Measurements from ENCODE around the gene MVB12B.
A peak's percentile ranks its signal among the peaks of the same experiment; 100 is the strongest.

The MVB12B gene

GRCh38 chr9:126452106-126452505 lies 125.5 kb downstream of the MVB12B start:
- no peak for DNase-seq (ENCODE audit: low read depth in 3 of 3)

- DNase-seq (ENCODE audit: low read depth in 3 of 3), result no peak
Measured at GRCh38 chr9:126453156-126453963, 126.7 kb downstream of the MVB12B start.

GRCh38 chr9:126454215-126454614 lies 127.6 kb downstream of the MVB12B start:
- no peak for DNase-seq (ENCODE audit: low read depth in 3 of 3)

DNA sequence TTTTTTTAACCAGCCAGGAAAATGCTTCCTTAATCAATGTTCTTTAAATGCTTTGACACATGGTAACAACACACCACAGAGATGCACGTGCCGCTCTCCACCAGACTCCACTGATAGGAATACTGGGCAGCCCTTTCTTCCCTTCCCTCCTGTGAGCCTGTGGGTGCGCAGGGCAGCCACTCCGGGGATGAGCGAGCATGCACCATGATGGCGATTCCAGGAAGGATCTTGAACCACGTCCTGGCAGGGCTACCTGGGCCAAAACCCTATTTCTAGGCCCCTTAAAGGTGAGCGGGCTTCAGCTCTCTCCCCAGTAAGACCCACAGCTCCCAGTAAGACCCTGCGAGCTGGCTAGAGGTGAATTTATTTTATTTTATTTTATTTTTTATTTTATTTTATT lies 128.2 kb downstream of the MVB12B start:
- DNase-seq (ENCODE audit: low read depth in 3 of 3), result no peak

DNA sequence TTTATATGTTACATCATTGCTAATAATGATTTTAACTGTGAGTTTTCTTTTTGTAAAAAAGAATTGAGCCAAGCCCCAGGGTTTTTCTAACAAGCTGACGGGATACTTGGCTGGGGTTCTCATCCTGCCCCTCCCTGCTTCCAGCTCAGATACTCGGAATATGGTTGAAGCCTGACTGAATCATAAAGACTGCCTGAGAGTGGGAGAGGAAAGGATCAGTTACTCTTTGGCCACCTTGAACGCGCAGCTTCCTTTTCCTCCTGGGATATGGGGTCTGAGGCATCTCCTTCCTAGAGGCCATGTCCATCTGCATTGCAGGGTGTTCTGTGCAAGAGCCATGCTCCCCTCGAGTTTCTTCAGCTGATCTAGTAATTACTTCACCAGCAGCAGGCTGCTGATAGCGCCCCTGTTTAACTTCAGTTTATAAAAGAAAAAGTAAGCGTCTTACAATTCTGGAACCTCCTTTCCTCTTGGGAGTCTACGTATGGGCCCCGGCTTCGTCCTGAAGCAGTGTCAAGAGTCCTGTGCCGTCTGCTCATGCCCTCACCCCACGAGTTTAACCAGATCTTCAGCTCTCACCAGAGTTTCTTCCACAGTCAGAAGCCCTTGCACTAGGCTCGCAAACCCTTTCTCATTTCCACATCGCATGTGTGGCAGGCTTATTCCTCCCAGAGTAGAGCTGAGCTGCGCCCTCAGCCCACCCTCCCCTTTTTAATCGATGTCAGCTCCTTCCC lies 130.0 kb downstream of the MVB12B start:
- no peak for DNase-seq (ENCODE audit: low read depth in 3 of 3)

DNA sequence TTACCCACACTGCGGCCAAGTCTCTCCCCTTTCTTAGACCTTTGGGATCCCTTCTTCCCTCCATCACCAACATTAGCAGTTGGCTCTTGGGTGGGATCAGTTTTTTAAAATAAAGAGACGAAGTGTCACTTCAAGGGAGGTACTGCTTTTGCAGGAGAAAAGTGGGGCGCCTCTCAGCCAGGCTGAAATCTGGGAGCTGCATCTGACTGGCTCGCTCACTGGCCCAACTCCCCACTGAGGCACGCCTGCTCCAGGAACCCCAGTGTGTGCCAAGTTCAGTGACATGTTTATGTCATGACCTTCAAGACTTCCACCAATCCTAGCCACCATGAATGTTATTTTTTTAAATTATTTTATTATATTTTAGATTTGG lies 130.5 kb downstream of the MVB12B start:
- no peak for DNase-seq (ENCODE audit: low read depth in 3 of 3)

- no peak for DNase-seq (ENCODE audit: low read depth in 3 of 3)
Measured at GRCh38 chr9:126457890-126458289, 131.3 kb downstream of the MVB12B start.

DNA sequence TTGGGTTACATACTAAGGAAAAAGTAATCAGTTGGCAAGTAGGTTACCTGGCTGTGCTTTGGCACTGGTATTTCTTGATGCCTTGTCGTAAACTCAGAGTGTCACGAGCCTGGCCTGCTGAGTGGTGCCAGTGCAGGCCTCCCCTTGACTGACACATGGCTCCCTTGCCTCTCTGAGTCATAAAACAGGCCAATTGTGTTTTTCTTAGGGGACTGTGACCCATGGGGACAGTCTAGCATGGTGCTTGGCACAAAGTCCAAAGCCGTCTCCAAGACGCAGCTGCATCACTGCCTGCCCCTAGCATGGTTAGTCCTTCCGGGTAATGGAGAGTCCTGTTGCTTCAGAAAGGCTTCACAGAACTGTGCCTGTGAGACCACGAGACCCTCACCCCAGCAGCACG lies 132.5 kb downstream of the MVB12B start:
- no peak for DNase-seq (ENCODE audit: low read depth in 3 of 3)

GRCh38 chr9:126459546-126459945 lies 132.9 kb downstream of the MVB12B start:
- DNase-seq (ENCODE audit: low read depth in 3 of 3), result no peak

- DNase-seq (ENCODE audit: low read depth in 3 of 3), result no peak
Measured at GRCh38 chr9:126459965-126460843, 133.6 kb downstream of the MVB12B start.

DNA sequence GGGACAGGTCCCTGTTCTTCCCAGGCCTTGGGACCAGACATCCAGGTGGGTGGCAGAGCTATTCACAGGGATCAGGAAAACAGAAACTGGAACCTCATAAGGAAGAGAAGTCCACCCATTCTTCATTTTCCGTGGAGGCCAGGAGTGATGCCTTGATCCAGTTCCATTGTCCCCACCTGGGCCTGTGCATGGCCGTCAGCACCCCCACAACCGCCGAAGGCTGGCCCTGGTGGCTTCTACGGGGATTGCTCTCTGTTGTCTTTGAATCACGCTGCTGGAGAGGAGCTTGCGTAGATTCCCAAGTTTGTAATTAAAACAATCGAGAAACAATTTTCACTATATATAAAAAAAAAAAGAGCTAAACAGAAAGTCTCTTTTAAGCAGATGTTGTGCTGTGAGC lies 134.4 kb downstream of the MVB12B start:
- no peak for DNase-seq (ENCODE audit: low read depth in 3 of 3)

DNA sequence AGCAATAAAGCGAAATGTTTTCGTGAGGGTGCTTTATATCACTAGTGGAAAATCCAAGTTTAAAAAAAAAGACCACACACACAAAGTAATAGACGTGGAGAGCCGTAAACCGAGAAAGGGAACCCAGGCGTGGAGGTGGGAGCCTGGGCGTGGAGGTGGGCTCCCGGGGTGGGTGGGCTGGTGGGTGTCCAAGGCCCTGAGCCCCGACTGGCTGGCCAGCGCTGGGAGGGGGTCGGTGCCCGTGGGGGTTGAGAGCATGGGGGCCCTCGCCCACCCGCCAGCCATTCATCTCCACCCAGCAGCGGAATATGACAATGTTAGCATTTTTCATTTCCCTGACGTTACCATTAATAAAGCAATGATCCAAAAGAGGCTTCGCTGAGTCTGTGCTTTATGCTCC lies 135.0 kb downstream of the MVB12B start:
- no peak for DNase-seq (ENCODE audit: low read depth in 3 of 3)

- no peak for DNase-seq (ENCODE audit: low read depth in 3 of 3)
Measured at GRCh38 chr9:126462617-126463016, 136.0 kb downstream of the MVB12B start.

DNA sequence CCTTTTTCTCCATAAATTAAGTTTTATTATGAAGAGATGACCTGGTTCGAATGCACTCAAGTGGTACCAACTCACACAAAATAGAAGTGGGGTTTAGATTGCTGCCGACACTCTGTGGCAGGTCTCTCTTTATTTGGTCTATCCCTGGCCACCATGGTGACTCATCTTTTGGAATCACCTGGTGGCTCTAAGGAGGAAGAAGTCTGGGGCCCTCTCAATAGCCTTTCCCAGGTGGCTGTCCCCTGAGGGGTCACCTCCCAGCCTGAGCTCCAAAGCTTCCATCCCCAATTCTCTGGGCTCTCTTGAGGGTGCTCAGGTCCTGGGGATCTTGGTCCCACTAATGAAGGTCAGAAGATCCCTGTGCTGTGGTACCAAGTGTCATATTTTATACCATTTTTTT lies 136.8 kb downstream of the MVB12B start:
- no peak for DNase-seq (ENCODE audit: low read depth in 3 of 3)

DNA sequence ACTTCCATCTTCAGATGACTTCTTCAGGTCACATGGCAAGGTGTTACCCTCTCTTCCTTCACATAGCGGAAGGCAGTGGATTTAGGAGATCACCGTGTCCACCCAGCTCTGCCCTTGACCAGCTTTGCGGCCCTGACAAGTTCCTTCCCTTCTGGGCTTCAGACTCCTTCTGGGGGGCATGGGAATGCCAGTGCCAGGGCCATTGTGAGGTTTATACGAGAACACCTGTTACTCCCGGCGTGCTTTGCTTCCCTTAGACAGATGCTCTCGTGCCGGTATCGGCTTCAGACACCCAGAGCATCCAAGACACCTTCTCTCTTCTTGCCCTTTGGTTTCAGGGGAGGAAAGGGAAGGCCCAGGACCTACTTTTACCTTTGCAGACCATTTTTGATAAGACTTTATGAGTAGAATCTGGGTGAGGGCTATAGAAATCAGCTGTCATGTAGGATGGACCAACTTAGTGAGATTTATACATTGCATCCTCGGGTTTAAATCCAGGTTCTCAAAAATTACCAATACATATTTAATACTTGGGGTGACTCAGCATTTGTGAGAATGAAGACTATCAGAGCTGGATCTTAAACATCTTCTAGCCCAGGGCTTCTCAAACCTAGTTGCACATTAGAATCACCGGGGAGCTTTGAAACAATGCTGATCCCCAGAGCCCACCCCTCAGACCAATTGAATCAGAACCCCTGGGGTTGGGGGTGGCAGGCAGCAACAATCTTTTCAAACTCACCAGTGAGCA lies 138.2 kb downstream of the MVB12B start:
- DNase-seq (ENCODE audit: low read depth in 3 of 3), result no peak

- DNase-seq (ENCODE audit: low read depth in 3 of 3), result no peak
Measured at GRCh38 chr9:126465977-126466376, 139.3 kb downstream of the MVB12B start.

DNA sequence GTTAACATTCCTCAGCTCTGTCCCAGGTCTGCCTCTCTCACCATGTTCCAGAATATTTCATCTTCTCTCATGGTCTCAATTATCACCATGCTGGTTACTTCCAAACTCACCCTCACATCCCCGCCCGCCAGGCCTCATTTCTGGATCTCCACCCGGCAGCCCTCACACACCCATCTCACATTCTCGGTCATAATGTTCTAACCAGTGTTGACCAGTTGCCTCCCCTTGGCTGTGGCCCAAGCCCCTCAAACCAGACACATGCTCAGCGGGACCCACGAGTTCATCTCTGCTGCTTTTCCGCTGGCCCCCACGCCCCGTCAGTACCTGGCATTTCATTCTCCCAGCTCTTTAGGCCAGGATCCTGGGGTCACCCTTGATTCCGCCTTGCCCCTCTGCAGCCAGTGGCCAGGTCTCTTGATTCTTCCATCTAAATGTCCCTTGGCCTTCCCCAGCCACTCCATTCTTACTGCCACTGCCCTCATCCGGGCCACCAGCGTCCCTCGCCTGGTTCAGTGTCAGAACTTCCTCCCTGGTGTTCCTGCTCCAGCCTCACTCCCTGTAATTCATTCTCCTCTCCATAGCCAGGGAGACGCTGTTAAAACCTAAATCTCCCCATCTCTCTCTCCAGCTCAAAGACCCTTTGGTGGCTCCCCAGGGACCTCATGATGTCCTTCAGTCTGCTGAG lies 141.7 kb downstream of the MVB12B start:
- no peak for DNase-seq (ENCODE audit: low read depth in 3 of 3)

DNA sequence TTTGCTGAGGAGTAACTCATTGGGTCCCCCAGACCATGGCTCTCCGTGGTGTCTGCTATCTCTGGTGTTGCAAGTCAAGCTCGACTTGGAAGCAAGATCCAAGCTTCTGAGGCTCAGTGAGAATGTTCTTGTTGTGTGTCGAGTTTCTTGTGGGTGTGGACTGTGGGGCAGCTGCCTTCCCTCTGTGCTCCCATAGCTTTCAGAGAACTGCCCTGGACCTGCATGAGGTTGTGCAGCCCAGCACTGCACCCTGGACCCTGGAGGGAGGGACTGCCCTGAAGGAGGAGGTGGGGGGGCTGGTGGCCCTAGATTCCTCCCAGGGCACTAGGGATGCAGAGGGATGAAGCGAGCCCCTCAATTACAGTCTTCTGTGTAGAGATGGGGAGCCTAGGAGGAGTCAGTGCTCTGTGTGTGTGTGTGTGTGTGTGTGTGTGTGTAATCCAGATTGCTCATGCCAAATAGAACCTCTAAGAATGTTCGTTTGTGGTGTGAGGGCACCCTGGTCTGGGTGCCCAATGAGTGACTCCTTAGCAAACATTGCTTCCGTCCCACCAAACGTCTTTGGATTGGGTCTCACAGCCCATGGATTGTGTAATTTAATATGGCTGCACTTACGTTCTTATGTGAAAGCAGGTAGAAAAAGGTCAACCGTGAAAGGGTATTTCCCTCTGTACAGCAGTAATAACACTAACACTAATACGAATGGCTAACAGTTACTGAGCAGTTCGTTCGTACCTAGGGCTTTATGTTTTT lies 143.8 kb downstream of the MVB12B start:
- no peak for DNase-seq (ENCODE audit: low read depth in 3 of 3)

DNA sequence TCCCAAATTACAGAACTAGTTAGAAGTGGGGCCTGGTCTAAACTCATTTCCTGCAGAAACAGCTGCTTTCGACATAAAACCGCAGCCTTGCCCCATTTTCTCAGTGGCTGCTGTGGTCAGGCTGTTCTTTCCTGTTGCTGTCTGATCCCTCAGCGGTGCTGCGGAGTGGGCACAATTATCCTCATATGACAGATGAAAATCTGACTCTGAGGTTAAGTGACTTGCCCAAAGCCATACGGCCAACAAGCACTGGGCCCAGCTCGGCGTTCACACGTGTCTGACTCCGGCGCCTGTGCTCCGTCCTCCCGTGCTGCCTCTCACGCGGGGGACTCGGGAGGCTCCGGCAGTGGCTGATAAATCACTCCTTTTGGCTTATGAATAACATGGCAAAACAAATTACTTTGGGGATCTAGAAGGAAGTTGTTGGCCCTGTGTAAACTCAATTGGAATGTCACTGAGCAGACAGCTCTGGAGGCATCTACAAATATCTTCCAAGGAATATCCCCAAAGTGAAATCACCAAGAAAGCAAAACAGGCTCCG lies 144.5 kb downstream of the MVB12B start:
- peak; percentile 20 to 47 (median 28) for DNase-seq (ENCODE audit: low read depth in 3 of 3)
